Muscle layer of colon (tissue), 2 donors: ENCODE results near the gene TEX101.
"Not testable (repeated sequence)": the region's sequence is repeated elsewhere in the genome, so short reads cannot be mapped to it uniquely, and the experiment has no call there.

ENCODE experiments used
- H3K27ac ChIP-seq: one replicate; pipeline ENCODE4 v1.7.0; 2013; ENCODE audit warnings: low read depth, mild to moderate bottlenecking, low read length, moderate library complexity
- H3K27me3 ChIP-seq, 2 donors: one replicate each; pipeline ENCODE4 v1.7.0; 2013; ENCODE audit warnings: low read length in 2 of 2, mild to moderate bottlenecking in 2 of 2; ENCODE audit not compliant: insufficient read depth in 2 of 2, control insufficient read depth in 1 of 2
- H3K36me3 ChIP-seq: one replicate; pipeline ENCODE4 v1.7.0; 2013; ENCODE audit warnings: mild to moderate bottlenecking, low read length; ENCODE audit not compliant: insufficient read depth
- H3K4me1 ChIP-seq: one replicate; pipeline ENCODE4 v1.7.0; 2013; ENCODE audit warnings: mild to moderate bottlenecking, low read length; ENCODE audit not compliant: insufficient read depth
- H3K4me3 ChIP-seq, 2 donors: one replicate each; pipeline ENCODE4 v1.7.0; 2013; ENCODE audit warnings: low read length in 2 of 2, low read depth in 1 of 2, mild to moderate bottlenecking in 1 of 2, moderate library complexity in 1 of 2
- H3K9ac ChIP-seq: one replicate; pipeline ENCODE4 v1.7.0; 2013; ENCODE audit warnings: low read length
- H3K9me3 ChIP-seq: one replicate; pipeline ENCODE4 v1.7.0; 2013; ENCODE audit warnings: mild to moderate bottlenecking, low read length
- donor health status: abdominal sarcoma.
- donor health status: Adenocarcinoma of cecum.

TEX101 gene

GRCh38 chr19:43422000-43422688, 7.5 kb downstream of the TEX101 start:
- H3K9me3 ChIP-seq: no peaks in the 10 kb centered on the region
- H3K36me3 ChIP-seq: no peaks in the 10 kb centered on the region
- H3K4me1 ChIP-seq: no peaks in the 10 kb centered on the region
- H3K9ac ChIP-seq: no peak overlapping the region
- H3K27ac ChIP-seq: no peak overlapping the region
- H3K27me3 ChIP-seq: no peaks in the 10 kb centered on the region
- H3K4me3 ChIP-seq: no peak overlapping the region

- no peaks in the 10 kb centered on the region for H3K4me1 ChIP-seq
- no peak overlapping the region for H3K9ac ChIP-seq
- H3K4me3 ChIP-seq: no peak overlapping the region
- H3K27me3 ChIP-seq: no peaks in the 10 kb centered on the region
- H3K27ac ChIP-seq: no peak overlapping the region
- H3K9me3 ChIP-seq: no peaks in the 10 kb centered on the region
- no peaks in the 10 kb centered on the region for H3K36me3 ChIP-seq
Measured at GRCh38 chr19:43422689-43423066, 8.0 kb downstream of the TEX101 start.

GRCh38 chr19:43423779-43424178, 9.1 kb downstream of the TEX101 start:
- H3K36me3 ChIP-seq: no peaks in the 10 kb centered on the region
- H3K9me3 ChIP-seq: no peaks in the 10 kb centered on the region
- H3K27me3 ChIP-seq: no peaks in the 10 kb centered on the region
- no peak overlapping the region for H3K9ac ChIP-seq
- no peak overlapping the region for H3K4me3 ChIP-seq
- no peak overlapping the region for H3K27ac ChIP-seq
- H3K4me1 ChIP-seq: no peaks in the 10 kb centered on the region

GRCh38 chr19:43425567-43426392, 11.1 kb downstream of the TEX101 start:
- Histone ChIP-seq H3K27me3 (no peaks in the 10 kb centered on the region), H3K27ac (no peak overlapping the region), H3K36me3 (no peaks in the 10 kb centered on the region), H3K4me3 (no peak overlapping the region), H3K9me3 (no peaks in the 10 kb centered on the region), H3K9ac (no peak overlapping the region), H3K4me1 (no peaks in the 10 kb centered on the region)

GRCh38 chr19:43429395-43429794, 14.7 kb downstream of the TEX101 start:
- no peak overlapping the region for H3K9ac ChIP-seq
- no peaks in the 10 kb centered on the region for H3K36me3 ChIP-seq
- H3K27me3 ChIP-seq: no peaks in the 10 kb centered on the region
- H3K4me1 ChIP-seq: no peaks in the 10 kb centered on the region
- H3K27ac ChIP-seq: no peak overlapping the region
- H3K4me3 ChIP-seq: no peak overlapping the region
- H3K9me3 ChIP-seq: no peaks in the 10 kb centered on the region

- no peaks in the 10 kb centered on the region for H3K9me3 ChIP-seq
- H3K4me1 ChIP-seq: no peaks in the 10 kb centered on the region
- H3K27ac ChIP-seq: no peak overlapping the region
- no peak overlapping the region for H3K4me3 ChIP-seq
- H3K36me3 ChIP-seq: no peaks in the 10 kb centered on the region
- H3K9ac ChIP-seq: no peak overlapping the region
- no peaks in the 10 kb centered on the region for H3K27me3 ChIP-seq
Measured at GRCh38 chr19:43430142-43430710, 15.5 kb downstream of the TEX101 start.

GRCh38 chr19:43430976-43431375, 16.3 kb downstream of the TEX101 start:
- Histone ChIP-seq H3K27ac (no peak overlapping the region), H3K27me3 (no peaks in the 10 kb centered on the region), H3K9me3 (no peaks in the 10 kb centered on the region), H3K4me1 (no peaks in the 10 kb centered on the region), H3K4me3 (no peak overlapping the region), H3K9ac (no peak overlapping the region), H3K36me3 (no peaks in the 10 kb centered on the region)

GRCh38 chr19:43433358-43433673, 18.6 kb downstream of the TEX101 start:
- Histone ChIP-seq H3K27ac (no peak overlapping the region), H3K27me3 (no peaks in the 10 kb centered on the region), H3K9ac (no peak overlapping the region), H3K36me3 (no peaks in the 10 kb centered on the region), H3K4me1 (no peaks in the 10 kb centered on the region), H3K4me3 (no peak overlapping the region), H3K9me3 (no peaks in the 10 kb centered on the region)

GRCh38 chr19:43433689-43434088, 19.0 kb downstream of the TEX101 start:
- Histone ChIP-seq H3K4me3 (no peak overlapping the region), H3K36me3 (no peaks in the 10 kb centered on the region)

GRCh38 chr19:43435775-43436174, 21.1 kb downstream of the TEX101 start:
- Histone ChIP-seq H3K4me3 (no peak overlapping the region), H3K36me3 (no peaks in the 10 kb centered on the region), H3K27ac (no peak overlapping the region), H3K27me3 (no peaks in the 10 kb centered on the region), H3K9me3 (no peaks in the 10 kb centered on the region), H3K4me1 (no peaks in the 10 kb centered on the region), H3K9ac (no peak overlapping the region)

More at GRCh38 chr19:43433689-43434088, 19.0 kb downstream of the TEX101 start:
- no peaks in the 10 kb centered on the region for H3K9me3 ChIP-seq
- H3K4me1 ChIP-seq: no peaks in the 10 kb centered on the region
- H3K27me3 ChIP-seq: no peaks in the 10 kb centered on the region
- H3K9ac ChIP-seq: no peak overlapping the region
- no peak overlapping the region for H3K27ac ChIP-seq

GRCh38 chr19:43437284-43437683, 22.6 kb downstream of the TEX101 start:
- not testable (repeated sequence) for H3K27ac ChIP-seq, H3K4me3 ChIP-seq, H3K9me3 ChIP-seq, H3K36me3 ChIP-seq, H3K4me1 ChIP-seq, H3K27me3 ChIP-seq, H3K9ac ChIP-seq
